Neuron (in vitro differentiated cells): ENCODE measurements around the gene SRGAP2B.
"Not testable (repeated sequence)": the region's sequence is repeated elsewhere in the genome, so short reads cannot be mapped to it uniquely, and the experiment has no call there.

Source experiments
- H2AFZ ChIP-seq: one replicate; pipeline ENCODE4 v1.6.1; 2013; ENCODE audit warnings: low read depth, mild to moderate bottlenecking, inconsistent platforms, low read length, moderate library complexity
- H3K27me3 ChIP-seq: one replicate; pipeline ENCODE4 v1.6.1; 2013; ENCODE audit warnings: low read length; ENCODE audit not compliant: insufficient read depth
- H3K36me3 ChIP-seq: one replicate; pipeline ENCODE4 v1.6.1; 2013; ENCODE audit warnings: low read length; ENCODE audit not compliant: insufficient read depth
- H3K4me1 ChIP-seq: one replicate; pipeline ENCODE4 v1.6.1; 2013; ENCODE audit warnings: low read length; ENCODE audit not compliant: insufficient read depth
- H3K4me3 ChIP-seq: 2 replicates; pipeline ENCODE4 v1.5.1; 2013; ENCODE audit warnings: mild to moderate bottlenecking, low read length, moderate library complexity
- H3K9me3 ChIP-seq: one replicate; pipeline ENCODE4 v1.6.1; 2013; ENCODE audit warnings: low read length

Gene SRGAP2B

DNA sequence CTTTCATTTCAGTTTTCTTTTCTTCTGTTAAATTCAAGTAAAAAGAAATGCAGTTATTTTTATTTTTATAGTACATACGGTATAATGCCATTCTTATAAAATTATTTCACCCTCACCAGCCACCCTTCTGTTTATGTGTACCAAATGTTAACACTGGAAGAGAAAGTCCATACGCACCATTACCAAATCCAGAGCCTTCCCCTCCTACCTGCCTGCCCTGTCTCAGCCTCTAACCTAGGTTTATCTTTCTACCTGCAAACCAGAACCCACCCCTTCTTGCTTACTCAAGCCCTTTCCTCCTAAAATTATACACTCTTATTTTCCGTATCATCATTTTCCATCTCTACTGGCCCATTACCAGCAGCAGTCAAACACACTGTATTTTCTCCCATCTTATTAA is 84.5 kb downstream of the SRGAP2B start:
- H3K36me3 ChIP-seq, H3K4me1 ChIP-seq, H3K4me3 ChIP-seq, H3K27me3 ChIP-seq, H3K9me3 ChIP-seq, H2AFZ ChIP-seq: not testable (repeated sequence)

DNA sequence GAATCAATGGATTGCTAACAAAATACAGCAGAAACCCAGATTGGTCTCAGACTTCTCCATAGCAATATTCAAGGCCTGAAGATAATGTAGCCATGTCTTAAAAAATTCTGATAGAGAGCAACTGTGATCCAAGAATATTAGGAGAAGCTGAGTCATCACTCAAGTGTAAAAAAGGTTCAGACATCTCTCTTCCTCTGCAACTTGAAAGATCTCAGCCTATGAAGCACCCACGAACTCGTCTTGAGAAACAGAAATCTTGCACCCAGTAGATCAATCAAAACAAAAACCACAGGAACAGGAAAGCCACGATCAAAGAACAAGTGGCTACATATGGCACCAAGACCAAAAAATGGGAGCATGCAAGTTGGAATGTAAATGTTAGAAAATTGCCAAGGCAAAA is 85.2 kb downstream of the SRGAP2B start:
- not testable (repeated sequence) for H3K36me3 ChIP-seq, H3K4me1 ChIP-seq, H2AFZ ChIP-seq, H3K9me3 ChIP-seq, H3K4me3 ChIP-seq, H3K27me3 ChIP-seq

DNA sequence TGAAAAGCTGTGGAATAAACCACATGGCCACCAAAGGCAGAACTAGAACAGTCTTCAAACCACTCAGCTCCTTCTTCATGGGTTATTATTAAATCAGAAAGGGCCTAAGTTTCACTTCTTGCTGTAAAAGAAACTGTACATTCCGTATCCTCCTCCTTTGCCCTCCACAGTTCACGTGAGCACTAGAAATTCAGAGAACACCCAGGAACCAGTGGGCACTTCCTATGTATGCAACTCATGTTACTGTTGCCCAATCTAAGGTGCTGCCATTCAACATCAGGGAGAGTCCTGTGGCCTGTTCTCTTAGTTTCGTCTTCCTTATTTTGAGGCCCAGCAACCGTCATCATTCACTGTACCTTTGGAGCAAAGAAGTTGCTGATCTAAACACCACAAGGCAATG is 86.7 kb downstream of the SRGAP2B start:
- H3K4me3 ChIP-seq, H2AFZ ChIP-seq, H3K36me3 ChIP-seq, H3K27me3 ChIP-seq, H3K9me3 ChIP-seq, H3K4me1 ChIP-seq: not testable (repeated sequence)

DNA sequence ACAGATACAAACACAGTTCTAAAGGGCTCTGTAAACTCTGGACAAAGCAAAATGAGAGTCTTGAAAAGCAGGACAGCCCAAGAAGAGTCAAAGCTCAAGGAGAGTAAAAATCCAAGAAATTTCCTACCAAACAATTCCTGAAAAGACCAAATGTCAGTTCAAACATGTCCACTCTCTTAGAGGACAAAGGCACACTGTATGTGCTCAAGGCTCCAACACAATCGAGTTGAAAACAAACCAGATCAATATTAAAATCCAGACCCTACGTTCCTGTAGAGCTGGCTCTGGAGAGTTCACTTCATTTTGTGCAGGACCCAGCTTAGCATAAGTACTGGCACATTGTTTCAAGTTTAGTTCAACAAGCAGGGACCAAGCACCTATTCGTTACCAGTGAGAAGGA is 90.0 kb downstream of the SRGAP2B start:
- not testable (repeated sequence) for H2AFZ ChIP-seq, H3K27me3 ChIP-seq, H3K4me1 ChIP-seq, H3K9me3 ChIP-seq, H3K36me3 ChIP-seq, H3K4me3 ChIP-seq

- not testable (repeated sequence) for H3K27me3 ChIP-seq, H3K36me3 ChIP-seq, H3K4me3 ChIP-seq, H3K4me1 ChIP-seq, H2AFZ ChIP-seq, H3K9me3 ChIP-seq
Measured at GRCh38 chr1:145001381-145001780, 93.7 kb downstream of the SRGAP2B start.

GRCh38 chr1:145000743-145001326 is 94.3 kb downstream of the SRGAP2B start:
- H3K36me3 ChIP-seq, H2AFZ ChIP-seq, H3K4me3 ChIP-seq, H3K4me1 ChIP-seq, H3K27me3 ChIP-seq, H3K9me3 ChIP-seq: not testable (repeated sequence)

DNA sequence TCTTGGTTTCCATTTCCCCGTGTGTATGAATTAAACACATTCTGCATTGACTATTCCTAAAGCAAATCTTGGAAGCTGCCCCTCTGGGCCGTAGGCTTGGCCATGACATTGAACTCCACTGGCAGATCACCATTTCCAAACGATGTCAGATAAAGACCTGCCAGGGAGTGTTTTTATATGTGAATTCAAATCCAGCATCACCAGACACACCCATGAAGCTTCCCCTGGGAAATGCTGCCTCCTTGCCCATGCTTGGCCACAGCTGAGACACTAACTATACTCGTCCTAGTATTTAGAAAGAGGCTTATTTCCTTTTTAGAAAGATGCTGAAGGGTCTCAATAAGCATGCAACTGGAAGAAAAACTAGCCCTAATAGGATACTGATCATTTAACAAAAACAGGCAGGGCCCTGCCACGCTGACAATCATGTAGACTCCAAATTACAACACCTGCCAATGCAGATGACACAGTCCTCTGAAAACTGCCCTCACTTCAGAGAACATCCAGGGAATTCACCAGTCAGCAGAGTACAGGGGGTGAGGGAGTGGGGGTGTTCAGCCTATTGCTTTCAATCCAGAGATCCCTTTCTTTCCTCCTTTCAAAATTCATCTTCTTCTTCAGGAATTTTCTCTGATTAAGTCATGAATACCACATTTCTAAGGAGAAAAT is 94.9 kb downstream of the SRGAP2B start:
- not testable (repeated sequence) for H3K4me1 ChIP-seq, H3K9me3 ChIP-seq, H3K4me3 ChIP-seq, H3K36me3 ChIP-seq, H2AFZ ChIP-seq, H3K27me3 ChIP-seq

DNA sequence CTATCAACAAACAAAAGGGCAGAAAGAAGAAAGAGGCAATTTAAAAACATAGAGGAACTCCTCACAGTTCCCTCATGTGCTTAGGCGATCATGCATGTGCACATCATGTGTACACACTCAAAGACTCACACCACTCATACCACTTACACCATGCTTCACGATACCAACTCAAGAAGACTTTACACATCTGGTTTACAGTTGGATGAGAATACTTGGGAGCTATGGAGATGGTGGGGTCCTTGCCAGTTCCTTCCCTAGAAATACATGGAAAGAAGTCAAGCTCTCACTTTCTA is 96.2 kb downstream of the SRGAP2B start:
- H3K36me3 ChIP-seq, H3K4me1 ChIP-seq, H3K27me3 ChIP-seq, H3K9me3 ChIP-seq, H3K4me3 ChIP-seq, H2AFZ ChIP-seq: not testable (repeated sequence)

DNA sequence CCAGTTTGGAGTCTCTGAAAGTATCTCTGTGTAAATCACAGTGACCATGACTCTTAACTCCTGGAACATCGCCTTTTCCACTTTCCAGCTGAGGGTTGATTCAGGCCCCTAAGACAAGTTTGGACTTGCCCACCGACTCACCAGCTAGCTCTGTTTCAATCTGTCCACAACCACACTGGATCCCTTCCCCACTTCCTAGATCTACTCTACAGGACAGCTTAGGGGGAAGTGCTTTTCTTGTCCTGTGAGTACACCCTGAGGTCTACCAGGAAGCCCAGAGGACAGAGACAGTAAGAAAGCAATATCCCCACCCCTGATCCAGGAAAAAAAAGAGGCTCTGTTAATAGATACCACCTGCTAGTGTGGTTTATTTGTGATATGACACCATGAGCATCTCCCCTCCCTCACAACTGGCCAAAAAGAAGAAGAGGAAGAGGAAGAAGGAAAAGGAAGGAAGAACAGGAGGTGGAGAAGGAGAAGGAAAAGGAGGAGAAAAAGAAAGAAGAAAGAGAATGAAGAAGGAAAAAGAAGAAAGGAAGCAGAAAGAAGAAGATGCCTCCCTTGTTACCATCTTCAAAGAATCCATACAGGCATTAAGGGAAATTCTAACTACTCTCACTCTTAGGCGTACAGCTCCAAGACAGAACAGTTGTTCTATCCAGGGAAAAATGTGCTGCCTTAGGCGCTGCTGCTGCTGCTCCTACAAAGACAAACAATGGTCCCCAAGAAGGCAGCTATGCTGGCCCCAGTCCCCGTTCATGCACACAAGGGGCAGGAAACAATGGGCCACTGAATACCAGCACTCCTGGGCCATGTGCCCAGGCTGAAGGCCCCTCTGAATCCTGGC is 96.8 kb downstream of the SRGAP2B start:
- H3K27me3 ChIP-seq, H2AFZ ChIP-seq, H3K4me1 ChIP-seq, H3K9me3 ChIP-seq, H3K4me3 ChIP-seq, H3K36me3 ChIP-seq: not testable (repeated sequence)

- not testable (repeated sequence) for H3K27me3 ChIP-seq, H3K36me3 ChIP-seq, H3K9me3 ChIP-seq, H3K4me1 ChIP-seq, H2AFZ ChIP-seq, H3K4me3 ChIP-seq
Measured at GRCh38 chr1:144995833-144996410, 99.2 kb downstream of the SRGAP2B start.

- not testable (repeated sequence) for H3K4me3 ChIP-seq, H3K4me1 ChIP-seq, H3K9me3 ChIP-seq, H3K36me3 ChIP-seq, H3K27me3 ChIP-seq, H2AFZ ChIP-seq
Measured at GRCh38 chr1:144992915-144993314, 102.2 kb downstream of the SRGAP2B start.

DNA sequence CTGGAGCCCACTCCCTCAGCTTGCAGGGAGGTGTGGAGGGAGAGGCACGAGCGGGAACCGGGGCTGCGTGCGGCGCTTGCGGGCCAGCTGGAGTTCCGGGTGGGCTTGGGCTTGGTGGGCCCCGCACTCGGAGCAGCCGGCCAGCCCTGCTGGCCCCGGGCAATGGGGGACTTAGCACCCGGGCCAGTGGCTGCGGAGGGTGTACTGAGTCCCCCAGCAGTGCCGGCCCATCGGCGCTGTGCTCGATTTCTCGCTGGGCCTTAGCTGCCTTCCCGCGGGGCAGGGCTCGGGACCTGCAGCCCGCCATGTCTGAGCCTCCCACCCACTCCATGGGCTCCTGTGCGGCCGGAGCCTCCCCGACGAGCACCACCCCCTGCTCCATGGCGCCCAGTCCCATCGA is 104.5 kb downstream of the SRGAP2B start:
- H3K27me3 ChIP-seq, H3K4me3 ChIP-seq, H3K36me3 ChIP-seq, H3K4me1 ChIP-seq, H2AFZ ChIP-seq, H3K9me3 ChIP-seq: not testable (repeated sequence)

DNA sequence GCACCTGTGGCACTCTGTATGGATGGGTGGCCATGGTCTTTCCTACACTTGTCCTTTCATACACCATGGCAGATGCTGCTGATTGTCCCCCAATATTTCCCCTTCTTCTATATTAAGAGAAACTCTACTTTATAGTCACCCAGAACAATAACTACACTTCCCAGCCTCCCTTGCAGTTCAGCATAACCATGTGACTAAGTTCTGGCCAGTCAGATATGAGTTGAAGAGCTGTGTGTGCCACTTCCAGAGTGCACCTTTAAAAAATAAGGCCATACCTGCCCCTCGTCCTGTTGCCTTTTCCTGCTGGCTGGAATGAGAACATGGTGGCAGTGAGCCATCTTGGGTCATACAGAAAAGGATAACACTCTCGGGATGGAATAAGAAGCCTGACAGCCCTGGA is 108.0 kb downstream of the SRGAP2B start:
- not testable (repeated sequence) for H3K4me3 ChIP-seq

More for the DNA sequence above, 108.0 kb downstream of the SRGAP2B start:
- H3K9me3 ChIP-seq, H2AFZ ChIP-seq, H3K4me1 ChIP-seq, H3K27me3 ChIP-seq, H3K36me3 ChIP-seq: not testable (repeated sequence)
